HuH-7.5 (cell line): ENCODE results near the gene PTCHD1.

ENCODE experiments used
- DNase-seq: peaks from one replicate; pipeline ENCODE4 v3.0.0; 2011; ENCODE audit warnings: low spot score

PTCHD1 gene

DNA sequence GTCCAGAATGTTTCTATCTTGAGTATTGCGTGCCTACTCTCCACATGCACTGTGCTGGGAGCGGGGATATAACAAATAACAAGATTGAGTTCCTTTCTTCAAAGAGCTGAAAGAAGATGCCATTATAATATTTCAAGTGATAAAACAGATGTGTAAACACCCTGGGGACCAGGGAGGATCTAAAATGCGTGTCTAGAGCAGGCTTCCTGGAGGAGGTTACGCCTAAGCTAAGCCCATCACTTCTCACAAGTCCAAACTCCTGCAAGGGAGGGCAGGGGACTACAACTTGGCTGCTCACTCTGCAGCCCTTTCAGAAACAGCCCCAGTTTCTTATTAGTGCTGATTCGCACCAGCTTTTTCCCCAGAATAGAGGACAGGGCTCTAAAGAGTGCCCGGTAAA is 21.5 kb downstream of the PTCHD1 start:
- DNase-seq, result no peak

DNA sequence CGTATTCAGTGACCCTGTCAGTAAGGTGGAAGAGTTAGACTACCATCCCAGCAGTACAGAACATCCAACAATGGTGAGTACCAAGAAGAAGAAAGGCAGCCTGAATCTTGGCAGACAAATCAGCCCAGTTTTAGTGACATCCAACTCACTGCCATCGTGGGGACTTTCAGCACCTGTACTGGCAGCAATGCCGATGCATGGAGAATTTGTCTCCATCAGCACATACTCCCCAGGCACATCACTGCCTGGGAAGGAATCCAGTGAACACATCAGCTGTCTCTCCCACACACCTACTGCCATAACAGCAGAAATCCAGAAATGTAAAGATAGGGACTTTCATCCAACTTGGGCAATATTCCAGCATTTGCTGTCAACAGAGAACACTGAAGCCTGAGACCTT is 29.8 kb downstream of the PTCHD1 start:
- DNase-seq, result no peak

DNA sequence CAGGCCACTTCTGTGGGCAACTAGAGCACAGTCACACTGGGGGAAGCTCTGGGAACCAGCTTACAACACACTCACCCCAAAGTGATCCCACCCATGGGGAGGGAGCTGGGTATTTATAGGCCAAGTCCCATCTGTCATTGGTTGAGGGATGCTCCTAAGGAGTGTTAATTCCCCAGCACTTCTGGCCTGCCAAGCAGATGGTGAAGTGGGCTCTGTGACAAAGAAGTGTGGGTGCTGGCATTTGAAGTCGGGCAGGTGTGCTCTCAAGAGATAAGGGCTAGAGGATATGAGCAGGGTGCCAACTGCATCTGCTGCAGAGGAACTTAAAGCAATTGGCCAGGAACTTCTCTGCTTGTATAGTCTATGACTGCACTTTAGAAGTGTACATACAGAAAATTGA is 30.9 kb downstream of the PTCHD1 start:
- no peak for DNase-seq

DNA sequence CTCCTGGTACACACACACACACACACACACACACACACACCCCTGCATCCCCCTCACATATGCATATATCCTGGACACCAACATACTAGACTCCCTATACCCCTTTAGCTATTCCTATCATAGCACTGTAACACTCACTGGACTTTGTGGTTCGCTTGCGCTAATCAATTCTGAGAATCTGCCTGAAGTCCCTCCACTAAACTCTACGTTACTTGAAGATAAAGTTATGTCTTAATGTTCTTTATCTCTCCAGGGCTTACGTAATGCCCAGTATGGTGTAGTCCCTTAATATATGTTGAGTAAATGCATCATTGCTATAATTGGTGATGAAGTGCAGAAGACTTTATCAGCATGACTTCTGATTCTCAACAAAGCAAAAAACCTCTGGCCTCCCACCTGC is 32.3 kb downstream of the PTCHD1 start:
- no peak for DNase-seq

DNA sequence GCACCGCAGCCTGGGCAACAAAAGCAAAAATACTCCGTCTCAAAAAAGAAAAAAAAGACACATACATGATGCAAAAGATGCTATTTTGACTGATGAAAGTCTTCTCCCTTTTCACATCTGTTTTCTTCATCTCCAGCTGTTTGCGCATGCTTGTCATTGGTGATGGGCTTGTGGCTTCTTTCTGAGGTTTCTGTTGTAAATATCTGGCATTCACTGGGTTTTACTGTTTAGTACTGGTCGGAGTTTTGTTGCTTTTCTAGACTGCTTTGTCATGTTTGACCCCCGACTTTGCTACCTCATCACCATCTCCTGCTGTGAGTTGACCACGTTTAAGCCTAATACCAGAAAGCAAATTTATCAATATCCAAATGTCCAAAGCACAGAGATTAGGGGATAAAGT is 34.4 kb downstream of the PTCHD1 start:
- no peak for DNase-seq

DNA sequence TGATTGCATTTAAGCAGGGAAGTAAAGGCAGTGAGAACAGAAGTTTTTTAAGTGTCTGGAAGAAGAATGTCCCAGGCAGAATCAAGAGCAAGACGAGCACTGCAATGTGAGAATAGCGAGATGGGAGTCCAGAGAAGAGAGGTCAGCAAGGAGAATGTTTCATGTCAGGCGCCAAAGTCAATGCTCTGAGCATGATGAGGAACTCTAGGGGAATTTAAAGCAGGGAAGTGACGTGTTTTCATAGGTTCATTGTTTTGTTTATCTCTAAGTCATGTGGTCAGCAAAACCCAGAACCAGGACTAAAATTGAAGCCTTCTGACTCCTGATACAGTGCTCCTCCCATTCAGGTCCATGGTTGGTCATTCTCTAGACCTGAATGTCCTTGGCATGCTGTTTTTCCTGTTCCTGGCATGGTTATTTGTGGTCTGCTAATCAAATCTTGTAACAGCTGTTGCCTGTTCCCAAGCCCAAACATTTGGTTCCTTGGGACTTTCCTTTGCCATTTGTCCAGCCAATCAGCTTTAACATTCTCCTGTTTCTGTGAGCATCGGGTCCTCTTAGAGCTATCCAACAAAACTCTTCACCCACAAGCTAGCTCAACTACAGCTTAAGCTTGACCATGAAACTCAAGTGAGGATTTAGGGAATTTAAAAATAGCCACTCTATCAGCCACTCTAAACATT is 37.7 kb downstream of the PTCHD1 start:
- DNase-seq, result no peak

DNA sequence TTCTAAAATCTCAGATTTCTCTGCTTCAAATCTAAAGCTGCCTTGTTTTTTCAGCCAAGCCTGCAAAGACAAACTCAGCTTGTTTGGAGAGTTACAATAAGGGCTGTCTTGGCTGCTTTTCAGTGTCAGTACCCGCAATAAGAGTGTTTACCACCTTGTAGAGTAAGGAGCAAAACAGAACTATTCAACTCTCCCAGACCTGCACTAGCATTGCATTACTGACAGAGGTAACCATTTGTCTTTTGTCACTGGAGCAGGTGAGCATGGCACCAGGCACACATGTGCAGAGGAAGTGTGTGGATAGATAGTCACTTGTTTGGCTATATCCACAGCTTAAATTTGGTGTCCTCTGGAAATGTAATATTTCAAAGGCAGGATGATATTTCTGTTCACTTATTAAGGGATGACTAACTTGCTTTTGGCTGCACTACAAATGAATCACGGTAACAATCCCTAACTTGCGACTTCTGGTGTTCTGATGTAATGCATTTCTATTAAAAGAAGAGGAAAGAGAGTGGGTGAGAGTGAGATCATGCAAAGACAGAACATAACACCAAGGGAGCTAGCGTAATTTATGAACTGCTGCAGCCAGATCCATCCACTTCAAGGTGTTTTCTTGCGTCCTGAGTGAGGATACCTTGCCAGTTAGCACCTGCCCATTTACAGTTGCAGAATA is 38.6 kb downstream of the PTCHD1 start:
- no peak for DNase-seq

DNA sequence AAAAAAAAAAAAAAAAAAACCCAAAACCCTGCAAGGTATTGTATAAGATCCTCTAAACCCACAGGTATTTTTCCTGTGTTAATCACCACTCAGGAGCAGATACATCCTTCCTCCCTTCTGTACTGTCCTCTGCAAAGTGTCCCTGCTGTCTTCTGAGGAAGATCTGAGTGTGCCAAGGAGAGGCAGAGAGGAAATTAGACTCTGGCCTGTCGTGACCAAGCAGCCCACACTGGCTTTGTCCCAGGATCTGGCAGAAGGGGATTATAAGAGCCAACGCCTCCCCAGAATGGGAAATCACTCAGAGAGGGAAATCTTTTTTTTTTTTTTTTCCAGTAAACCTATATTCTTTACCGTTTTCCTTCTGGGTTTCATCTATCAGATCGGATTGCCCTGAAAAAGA is 39.6 kb downstream of the PTCHD1 start:
- no peak for DNase-seq

DNA sequence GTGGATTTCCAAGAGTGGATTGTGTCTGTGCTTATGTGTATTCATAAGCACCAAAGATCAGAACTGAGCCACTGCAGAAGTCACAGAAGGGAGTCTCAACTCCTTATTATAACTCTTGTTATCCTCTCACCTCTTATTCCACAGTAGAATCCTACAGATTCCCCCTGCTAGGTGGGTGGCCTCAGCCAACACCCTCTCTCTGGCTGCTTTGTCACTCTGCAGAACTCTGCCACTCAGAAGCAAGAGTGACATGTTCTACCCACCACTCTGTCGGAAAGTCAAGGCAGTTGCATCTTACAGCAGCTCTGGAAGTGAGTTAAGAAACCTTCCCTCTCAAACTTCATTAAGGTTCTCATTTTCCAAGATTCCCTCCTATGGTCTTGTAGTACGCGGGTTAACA is 41.9 kb downstream of the PTCHD1 start:
- DNase-seq, result no peak

DNA sequence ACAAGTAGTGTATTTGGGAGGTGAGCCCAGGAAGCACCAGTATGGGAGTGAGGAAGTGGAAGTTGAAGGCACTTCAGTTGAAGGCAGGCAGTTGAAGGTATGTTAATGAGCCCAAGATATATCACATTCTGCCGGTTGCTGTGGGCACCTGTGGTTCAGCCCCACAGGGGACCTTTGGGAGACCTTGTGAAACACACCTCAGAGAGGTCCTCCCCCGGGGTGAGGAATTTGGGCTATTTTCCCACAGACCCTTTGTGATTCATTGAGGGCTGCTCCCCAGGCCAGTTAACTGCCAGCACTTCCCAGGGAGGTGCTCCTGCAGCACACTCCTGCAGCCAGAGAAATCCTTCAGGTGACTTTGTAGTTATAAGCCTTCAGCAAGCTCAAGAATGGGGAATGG is 45.9 kb downstream of the PTCHD1 start:
- DNase-seq, result no peak

DNA sequence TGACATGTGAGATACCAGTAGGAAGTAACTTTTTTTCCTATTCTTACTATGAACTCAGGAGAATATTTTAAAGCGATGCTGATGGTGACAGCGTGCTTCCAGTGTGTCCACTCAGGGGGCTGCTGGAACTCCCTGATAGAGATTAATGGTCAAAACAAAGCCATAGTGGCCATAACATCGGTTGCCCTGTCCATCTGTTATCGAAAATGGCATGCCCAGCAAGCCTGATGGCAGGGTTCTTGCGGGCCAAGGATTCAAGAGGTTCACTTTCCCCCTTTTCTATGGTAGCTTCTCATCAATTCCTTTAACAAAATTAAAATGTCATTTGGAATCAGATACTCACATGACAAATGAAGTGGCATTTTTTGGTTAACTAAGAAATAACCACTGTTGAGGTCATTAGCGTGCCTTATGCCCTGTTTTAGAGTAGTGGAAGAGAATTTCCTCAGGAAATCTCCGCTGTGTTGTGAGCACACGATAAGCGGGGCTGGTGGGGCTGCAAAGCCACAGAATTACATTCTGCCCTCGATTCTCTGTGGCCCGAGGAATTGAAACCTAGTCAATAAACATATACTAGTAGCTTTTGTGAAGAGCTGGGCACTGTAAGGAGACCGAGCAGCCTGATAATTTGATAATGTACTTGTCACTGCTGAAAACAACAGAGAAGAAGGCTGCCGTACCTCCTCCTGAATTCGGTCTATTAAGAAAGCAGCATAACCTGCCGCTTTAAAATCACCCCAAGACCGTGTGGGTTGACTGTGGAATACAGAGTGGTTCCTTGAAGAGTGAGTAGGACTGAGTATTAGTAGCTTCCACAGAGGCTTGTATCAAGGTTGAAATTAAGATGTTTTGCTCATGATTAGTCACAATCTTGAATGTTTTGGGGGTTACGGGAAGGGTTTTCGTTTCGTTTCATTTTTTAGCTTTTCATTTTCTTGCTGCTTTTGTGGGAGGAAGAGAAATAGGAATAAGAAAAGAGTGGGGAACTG is 46.7 kb downstream of the PTCHD1 start:
- DNase-seq, result no peak

DNA sequence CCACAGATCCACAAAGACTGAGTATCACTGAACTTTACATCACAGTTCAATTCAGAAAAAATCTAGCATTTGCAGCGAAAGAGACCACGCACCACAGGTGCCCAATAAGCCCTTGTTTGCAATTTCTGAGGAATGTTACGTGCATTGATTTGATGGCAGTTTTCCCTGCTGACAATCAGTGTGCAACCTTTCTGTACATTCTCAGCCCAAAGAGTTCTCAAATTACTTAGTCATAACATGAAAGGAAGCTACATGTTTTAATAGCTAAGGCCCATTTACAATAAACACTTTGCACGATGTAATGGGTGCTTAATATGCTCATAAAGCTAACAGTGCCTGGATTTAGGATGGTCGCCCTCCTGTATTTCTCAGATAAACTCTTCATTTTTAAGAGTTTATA is 47.9 kb downstream of the PTCHD1 start:
- DNase-seq, result no peak

DNA sequence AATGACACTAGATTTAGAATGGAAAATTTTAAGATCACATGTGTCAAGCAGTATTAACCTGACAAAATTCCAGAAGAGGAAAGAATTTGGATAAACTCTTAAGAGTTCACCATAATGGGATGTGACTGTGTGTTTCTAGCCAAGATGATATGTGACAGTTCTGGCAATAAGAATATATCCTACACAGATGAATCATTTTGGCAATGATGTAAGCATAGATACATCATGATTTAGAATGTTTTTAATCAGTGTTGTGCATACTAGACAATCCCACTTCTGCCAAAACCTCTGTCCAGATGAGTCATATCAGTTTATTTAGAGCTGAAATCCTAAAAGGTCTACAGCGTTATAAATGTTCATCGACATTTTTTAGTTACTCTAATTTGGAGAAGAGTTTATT is 48.8 kb downstream of the PTCHD1 start:
- no peak for DNase-seq

DNA sequence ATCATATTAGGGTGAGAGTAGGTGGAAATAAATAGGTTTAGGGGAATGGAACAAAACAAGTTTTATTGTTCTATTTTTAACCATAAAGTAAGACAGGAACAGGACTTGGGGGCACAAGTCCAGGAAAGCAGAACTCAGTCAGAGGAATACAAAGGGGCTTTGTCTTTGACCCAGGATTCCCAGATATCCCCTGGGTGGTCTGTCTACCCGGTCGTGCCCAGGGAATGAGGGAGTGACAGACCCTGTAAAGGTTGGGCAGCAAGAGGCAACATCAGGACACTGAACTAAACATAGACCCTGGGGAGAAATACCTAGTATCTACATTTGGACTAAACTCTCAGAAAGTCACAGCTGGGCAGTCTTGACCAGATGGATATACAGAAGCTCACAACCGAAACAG is 50.6 kb downstream of the PTCHD1 start:
- DNase-seq, result no peak

DNA sequence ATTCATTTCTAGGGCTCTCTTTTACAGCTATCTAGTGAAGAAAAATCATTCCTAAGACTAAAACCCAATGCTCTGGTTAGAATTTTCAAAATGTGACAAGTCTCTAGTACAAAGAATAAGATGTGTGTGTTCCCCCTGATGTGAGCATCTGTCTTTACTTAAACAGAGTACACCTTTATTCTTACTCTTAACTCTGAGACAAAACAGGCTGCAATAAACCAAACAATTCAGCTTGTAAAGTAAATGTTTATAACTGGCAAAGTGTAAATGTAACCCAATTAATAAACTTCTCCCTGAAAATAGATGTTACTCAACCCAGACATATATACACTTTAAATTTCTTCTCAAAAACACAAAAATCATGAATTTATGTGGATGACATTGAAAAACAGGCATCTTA is 51.6 kb downstream of the PTCHD1 start:
- DNase-seq, result no peak

DNA sequence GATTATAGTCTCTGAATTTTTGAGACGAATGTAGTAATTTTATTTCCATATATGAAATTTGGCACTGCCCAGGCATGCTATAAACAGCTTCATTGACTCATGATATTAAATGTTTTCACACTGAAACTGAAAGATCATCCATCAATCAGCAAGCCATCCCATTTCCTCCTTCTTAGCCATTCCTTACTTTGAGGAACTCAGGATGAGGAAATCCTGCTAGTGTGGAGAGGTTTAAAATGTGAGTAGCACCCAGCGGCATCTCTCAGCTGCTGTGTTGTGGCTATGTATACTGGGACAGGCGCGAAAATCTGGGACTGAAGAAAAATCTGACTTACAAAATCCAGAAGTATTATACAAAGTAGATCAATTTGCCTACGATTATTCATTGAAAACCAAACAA is 52.1 kb downstream of the PTCHD1 start:
- no peak for DNase-seq

DNA sequence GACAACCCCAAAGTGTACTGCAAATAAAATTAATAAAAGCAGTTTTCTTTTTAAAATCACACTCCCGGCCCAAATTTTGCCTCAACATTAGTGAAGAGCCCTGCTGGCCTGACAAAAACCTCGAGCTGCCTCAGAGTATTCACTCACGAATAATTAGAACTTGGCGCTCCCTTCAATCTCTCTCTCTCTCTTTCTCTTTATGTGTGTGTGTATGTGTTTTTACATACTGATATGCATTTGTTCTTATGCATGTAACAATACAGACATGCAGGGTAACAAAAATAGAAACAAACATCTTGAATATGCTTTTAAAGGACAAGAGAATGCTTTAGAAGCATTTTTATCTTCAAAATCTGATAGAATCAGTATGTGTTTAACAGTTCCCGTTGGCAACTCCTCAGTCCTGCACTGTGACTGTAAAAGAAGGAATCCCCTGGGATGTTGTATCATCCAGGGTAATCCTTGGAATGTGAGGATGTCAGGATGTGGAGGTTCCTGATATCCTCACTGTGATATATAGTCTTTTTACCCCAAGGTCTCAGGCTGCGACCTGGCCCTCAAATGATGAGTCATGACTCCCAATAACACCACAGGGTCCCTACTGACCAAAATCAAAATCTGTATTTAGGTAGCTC is 53.0 kb downstream of the PTCHD1 start:
- no peak for DNase-seq

DNA sequence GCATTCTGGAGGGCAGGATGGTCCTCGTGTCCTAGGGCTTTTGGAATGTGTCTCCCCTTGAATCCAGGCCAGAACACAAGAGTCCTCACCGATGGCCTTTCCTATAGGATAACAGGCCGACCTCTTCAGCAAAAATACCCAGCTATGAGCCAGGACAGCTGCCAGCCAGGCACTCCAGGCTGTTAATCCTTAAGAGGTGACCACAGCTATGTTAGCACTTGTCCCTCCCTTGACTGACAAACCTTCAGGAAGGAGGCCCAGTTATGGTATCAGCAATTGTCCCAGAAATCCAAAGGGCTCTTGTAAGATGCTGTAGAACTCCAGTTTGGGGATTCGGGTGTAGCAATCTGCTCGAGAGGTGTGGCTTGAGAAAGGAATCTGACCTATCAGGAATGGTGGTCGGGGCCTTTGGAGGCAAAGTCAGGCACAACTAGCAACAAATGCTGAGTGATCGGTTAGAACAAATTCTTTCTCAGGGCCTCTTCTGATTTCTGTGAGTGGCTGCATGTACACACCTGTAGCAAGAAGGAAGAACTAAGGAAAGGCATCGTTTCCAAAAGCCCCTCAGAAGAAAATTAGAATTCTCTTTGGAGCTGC is 54.6 kb downstream of the PTCHD1 start:
- no peak for DNase-seq

DNA sequence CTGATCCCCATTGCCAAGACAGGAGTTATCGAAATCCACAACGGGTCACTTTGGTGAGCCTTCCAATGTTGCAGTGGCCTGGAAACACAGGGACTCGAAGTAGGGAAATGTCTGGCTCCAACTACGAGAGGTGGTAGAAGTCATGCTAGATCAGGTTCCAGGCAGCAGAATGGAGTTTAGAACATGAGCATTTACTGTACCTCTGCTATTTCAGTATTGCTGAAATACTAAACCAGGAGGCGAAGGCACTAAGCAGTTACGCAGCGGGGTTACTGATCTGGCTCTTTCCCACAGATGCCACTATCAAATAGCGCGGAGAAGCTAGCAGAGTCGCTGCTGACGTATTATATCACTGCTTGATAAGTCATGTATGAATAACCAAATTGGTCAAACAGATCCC is 56.3 kb downstream of the PTCHD1 start:
- DNase-seq, result no peak

DNA sequence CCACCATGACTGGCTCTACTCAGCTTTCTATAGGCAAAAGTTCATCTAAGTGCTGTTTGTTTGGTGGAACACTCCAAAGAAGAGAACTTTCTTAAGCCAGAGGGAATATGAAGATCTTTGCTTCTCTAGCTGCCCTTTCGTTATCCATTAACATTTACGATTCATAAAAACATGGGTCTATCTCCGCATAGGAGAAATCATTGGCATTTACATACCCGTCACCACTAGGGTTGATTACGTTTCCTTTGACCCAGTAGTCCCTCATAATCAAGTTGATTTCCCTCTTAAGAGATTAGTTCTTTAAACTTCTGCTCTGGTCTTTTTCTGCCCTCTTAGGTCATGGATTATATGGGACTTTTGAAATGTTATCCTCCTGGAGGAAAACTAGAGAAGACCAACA is 57.5 kb downstream of the PTCHD1 start:
- no peak for DNase-seq

DNA sequence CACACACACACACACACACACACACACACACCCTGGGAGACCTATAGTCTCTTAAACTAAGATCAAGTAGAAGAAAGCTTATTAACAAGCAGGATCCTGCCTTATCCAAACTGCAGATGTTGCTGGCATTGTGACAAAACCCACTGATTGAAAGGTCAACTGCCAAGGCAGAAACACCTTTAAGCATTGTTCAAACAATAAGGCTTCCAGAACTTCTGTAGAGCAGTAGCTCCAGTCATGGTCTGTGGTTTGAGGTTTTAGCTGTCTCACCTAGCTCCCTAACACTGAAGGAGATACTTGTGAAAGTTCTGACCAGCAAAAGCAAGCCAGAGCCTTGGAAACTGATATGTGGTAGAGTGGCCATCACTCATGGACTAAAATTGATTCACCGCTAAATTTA is 59.8 kb downstream of the PTCHD1 start:
- DNase-seq, result no peak

DNA sequence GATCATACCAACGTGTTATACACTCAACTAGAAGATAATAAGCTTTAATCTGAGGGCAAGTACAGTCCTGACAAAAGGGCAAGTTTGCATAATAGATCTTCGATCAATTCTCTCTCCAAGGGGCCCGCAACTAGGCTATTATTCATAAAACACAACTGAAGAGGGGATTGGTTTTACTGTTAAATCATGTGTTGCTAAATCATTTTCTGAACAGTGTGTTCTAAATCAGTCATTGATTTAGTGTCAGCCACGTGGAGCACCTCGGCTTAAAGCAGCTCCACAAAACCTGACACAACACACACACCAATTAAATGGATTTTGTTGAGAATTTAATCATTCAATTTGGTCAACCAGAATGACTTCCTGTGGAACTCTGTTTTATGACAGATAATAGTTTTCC is 61.6 kb downstream of the PTCHD1 start:
- DNase-seq, result no peak
